Osteocyte (in vitro differentiated cells): ENCODE measurements around the gene KATNBL1. TPM values are rescaled to one million over a fixed set of nuclear protein-coding genes. Genes with fewer than 3 reads are reported as not detected.

ENCODE experiments used
- DNase-seq: peaks from one replicate; pipeline ENCODE4 v3.0.0; 2021; ENCODE audit warnings: mixed read lengths; ENCODE audit not compliant: unreplicated experiment; ENCODE audit errors: extremely low spot score
- H3K27ac Mint-ChIP-seq: one replicate; pipeline ENCODE4 v1.8.0; 2021; ENCODE audit warnings: mild to moderate bottlenecking, mixed read lengths; ENCODE audit not compliant: unreplicated experiment
- H3K27me3 Mint-ChIP-seq: one replicate; pipeline ENCODE4 v1.8.0; 2021; ENCODE audit warnings: mixed read lengths; ENCODE audit not compliant: unreplicated experiment
- H3K36me3 Mint-ChIP-seq: one replicate; pipeline ENCODE4 v1.8.0; 2021; ENCODE audit warnings: mixed read lengths; ENCODE audit not compliant: unreplicated experiment
- H3K4me1 Mint-ChIP-seq: one replicate; pipeline ENCODE4 v1.8.0; 2021; ENCODE audit warnings: mixed read lengths; ENCODE audit not compliant: unreplicated experiment
- H3K4me3 Mint-ChIP-seq: one replicate; pipeline ENCODE4 v1.8.0; 2021; ENCODE audit warnings: mild to moderate bottlenecking, moderate library complexity, mixed read lengths; ENCODE audit not compliant: unreplicated experiment
- H3K9me3 Mint-ChIP-seq: one replicate; pipeline ENCODE4 v1.8.0; 2021; ENCODE audit warnings: mixed read lengths; ENCODE audit not compliant: unreplicated experiment
- CTCF ChIP-seq: fragments of 200-600 bp; sonication (generic); IDR thresholded peaks from 2 replicates; pipeline ENCODE4 v1.5.0; 2021; ENCODE audit warnings: antibody characterized with exemption, mild to moderate bottlenecking, moderate library complexity
- total RNA-seq: library from RNA; stranded (reverse); gene quantifications from 2 replicates; pipeline ENCODE4 v1.2.1, GENCODE V29; 2021

Gene KATNBL1
- total RNA-seq, 1 donor from 2014 or later, result 39.1 TPM

- TF ChIP-seq CTCF, result no peak
- H3K9me3 Mint-ChIP-seq, result no peaks in the 10 kb centered on the region
- H3K27me3 Mint-ChIP-seq, result peaks cover 7% of the 10 kb centered on the region
- H3K36me3 Mint-ChIP-seq, result no peaks in the 10 kb centered on the region
- no peak for DNase-seq
- no peak overlapping the region for H3K4me3 Mint-ChIP-seq
- no peak overlapping the region for H3K27ac Mint-ChIP-seq
- H3K4me1 Mint-ChIP-seq, result peaks cover 12% of the 10 kb centered on the region
Measured at GRCh38 chr15:34119291-34119690, 90.6 kb downstream of the KATNBL1 start.

GRCh38 chr15:34116620-34117019 is 93.3 kb downstream of the KATNBL1 start:
- H3K4me3 Mint-ChIP-seq, result no peak overlapping the region
- no peak for TF ChIP-seq CTCF
- DNase-seq, result no peak
- H3K9me3 Mint-ChIP-seq, result no peaks in the 10 kb centered on the region
- H3K27me3 Mint-ChIP-seq, result peaks cover 19% of the 10 kb centered on the region
- no peaks in the 10 kb centered on the region for H3K36me3 Mint-ChIP-seq
- no peak overlapping the region for H3K27ac Mint-ChIP-seq
- H3K4me1 Mint-ChIP-seq, result no peaks in the 10 kb centered on the region

DNA sequence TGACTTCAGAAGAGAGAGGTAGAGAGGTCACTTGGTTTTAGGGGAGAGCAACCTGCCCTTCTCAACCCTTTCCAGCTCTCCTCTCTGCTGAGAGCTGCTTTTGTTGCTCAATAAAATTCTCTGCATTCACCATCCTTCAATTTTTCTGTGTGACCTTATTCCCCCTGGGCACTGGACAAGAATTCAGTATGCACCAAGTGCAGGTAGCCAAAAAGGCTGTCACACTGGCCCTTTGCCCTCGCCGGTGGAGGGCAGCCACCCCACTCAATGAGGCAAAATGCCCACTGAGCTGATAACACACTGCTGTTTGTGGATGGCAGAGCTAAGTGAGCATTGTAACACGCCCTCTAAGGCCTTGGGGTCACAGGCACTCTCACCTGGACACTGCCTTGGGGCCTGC is 95.2 kb downstream of the KATNBL1 start:
- Mint-ChIP-seq H3K4me3 (no peak overlapping the region), H3K27ac (no peak overlapping the region), H3K9me3 (no peaks in the 10 kb centered on the region), H3K36me3 (no peaks in the 10 kb centered on the region), H3K27me3 (peaks cover 17% of the 10 kb centered on the region), H3K4me1 (no peaks in the 10 kb centered on the region)
- DNase-seq, result no peak
- TF ChIP-seq CTCF, result no peak

GRCh38 chr15:34114215-34114614 is 95.7 kb downstream of the KATNBL1 start:
- no peaks in the 10 kb centered on the region for H3K9me3 Mint-ChIP-seq
- H3K27me3 Mint-ChIP-seq, result peaks cover 17% of the 10 kb centered on the region
- no peak overlapping the region for H3K4me3 Mint-ChIP-seq
- H3K36me3 Mint-ChIP-seq, result no peaks in the 10 kb centered on the region
- no peaks in the 10 kb centered on the region for H3K4me1 Mint-ChIP-seq
- DNase-seq, result no peak
- no peak for TF ChIP-seq CTCF
- H3K27ac Mint-ChIP-seq, result no peak overlapping the region

- Mint-ChIP-seq H3K27ac (no peak overlapping the region), H3K4me3 (no peak overlapping the region), H3K4me1 (no peaks in the 10 kb centered on the region), H3K36me3 (no peaks in the 10 kb centered on the region), H3K27me3 (peaks cover 17% of the 10 kb centered on the region), H3K9me3 (no peaks in the 10 kb centered on the region)
- TF ChIP-seq CTCF, result no peak
- no peak for DNase-seq
Measured at GRCh38 chr15:34111488-34111887, 98.4 kb downstream of the KATNBL1 start.
